Measurements from ENCODE around the gene ODF2.
"Not testable (repeated sequence)": the region's sequence is repeated elsewhere in the genome, so short reads cannot be mapped to it uniquely, and the experiment has no call there.

ODF2 gene

DNA sequence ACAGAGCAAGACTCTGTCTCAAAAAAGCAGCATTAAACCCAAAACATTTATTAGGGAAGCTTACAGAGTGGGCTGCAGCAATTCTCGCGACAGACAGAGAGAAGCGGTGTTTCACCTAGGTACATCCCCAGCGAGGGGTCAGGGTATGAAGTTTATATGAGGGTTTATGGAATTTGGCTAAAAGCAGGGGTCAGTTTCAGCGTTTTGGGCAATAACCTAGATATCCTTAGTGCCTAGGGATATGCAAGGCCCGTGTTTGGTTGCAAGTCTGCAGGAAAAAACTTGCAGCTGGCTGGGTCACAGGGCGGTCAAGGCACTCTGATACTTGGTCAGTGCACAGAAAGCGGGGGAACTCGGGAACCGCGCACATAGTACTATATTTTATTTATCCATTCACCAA lies 48.1 kb downstream of the ODF2 start:
- no peak for TF ChIP-seq CTCF (IDR thresholded peaks at IDR 0.05; ENCODE audit: insufficient read depth, low read depth, low read length, missing control alignments)
- DNase-seq (ENCODE audit: low read depth): peak; percentile 8
- peak overlapping the region; percentile 87 for H3K4me3 ChIP-seq (ENCODE audit: low read length)

GRCh38 chr9:128504485-128505413 lies 48.9 kb downstream of the ODF2 start, which contains the start of gene GLE1:
Gene GLE1 (plus strand): TSS chr9:128504719. CDS start chr9:128504806, 87 bp downstream.
- peak within 1 kb of the TSS; percentile 87 for H3K4me3 ChIP-seq (ENCODE audit: low read length)
- peak; percentile 95 for DNase-seq (ENCODE audit: low read depth)
- no peak for TF ChIP-seq CTCF (IDR thresholded peaks at IDR 0.05; ENCODE audit: insufficient read depth, low read depth, low read length, missing control alignments)

DNA sequence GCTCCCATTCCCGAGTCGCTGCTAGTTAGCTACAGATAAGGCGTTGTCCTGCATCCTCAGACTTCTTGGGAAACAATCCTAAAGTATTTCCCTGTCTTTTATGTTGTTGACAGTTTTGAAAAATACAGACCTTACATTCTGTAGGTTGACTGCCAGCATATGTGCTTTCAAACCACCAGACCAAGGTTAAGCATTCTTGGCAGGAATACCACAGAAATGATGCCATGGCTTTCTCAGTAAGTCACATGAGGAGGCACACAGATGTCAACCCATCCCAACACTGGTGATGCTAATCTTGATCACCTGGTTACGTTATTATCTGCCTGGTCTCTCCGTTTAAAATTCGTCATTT lies 49.6 kb downstream of the ODF2 start:
- TF ChIP-seq CTCF (IDR thresholded peaks at IDR 0.05; ENCODE audit: insufficient read depth, low read depth, low read length, missing control alignments): no peak
- H3K4me3 ChIP-seq (ENCODE audit: low read length): peak overlapping the region; percentile 87
- DNase-seq (ENCODE audit: low read depth): no peak

DNA sequence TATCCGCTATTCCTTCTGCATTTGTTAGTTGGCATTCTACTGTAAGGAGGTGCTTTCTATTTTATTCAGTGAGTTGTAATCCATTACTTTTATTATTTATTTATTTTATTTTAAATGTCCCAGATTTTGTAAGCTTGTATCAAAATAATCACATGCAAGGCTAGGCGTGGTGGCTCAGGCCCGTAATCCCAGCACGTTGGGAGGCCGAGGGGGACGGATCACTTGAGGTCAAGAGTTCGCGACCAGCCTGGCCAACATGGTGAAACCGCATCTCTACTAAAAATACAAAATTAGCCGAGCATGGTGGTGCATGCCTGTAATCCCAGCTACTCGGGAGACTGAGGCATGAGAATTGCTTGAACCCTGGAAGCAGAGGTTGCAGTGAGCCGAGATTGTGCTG lies 50.1 kb downstream of the ODF2 start:
- DNase-seq (ENCODE audit: low read depth): not testable (repeated sequence)
- H3K4me3 ChIP-seq (ENCODE audit: low read length): peak overlapping the region; percentile 87

DNA sequence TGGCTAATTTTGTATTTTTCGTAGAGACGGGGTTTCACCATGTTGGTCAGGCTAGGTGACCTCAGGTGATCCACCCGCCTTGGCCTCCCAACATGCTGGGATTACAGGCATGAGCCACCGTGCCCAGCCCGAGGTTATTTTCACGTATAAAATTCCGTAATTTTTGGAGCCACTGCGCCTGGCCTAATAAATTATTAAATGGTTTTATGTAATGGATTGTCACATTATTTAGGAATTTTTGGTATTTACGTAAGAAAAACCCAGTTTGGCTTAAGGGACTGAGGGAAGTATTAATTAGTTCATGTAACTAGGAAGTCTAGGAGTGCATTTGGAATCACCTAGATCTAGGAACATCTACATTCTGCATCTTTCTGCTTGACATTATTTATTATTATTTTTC lies 57.0 kb downstream of the ODF2 start:
- no peak for DNase-seq (ENCODE audit: low read depth)
- H3K4me3 ChIP-seq (ENCODE audit: low read length): no peak overlapping the region
- no peak for TF ChIP-seq CTCF (IDR thresholded peaks at IDR 0.05; ENCODE audit: insufficient read depth, low read depth, low read length, missing control alignments)

GRCh38 chr9:128521956-128522355 lies 66.2 kb downstream of the ODF2 start:
- DNase-seq (ENCODE audit: low read depth): no peak
- no peak for TF ChIP-seq CTCF (IDR thresholded peaks at IDR 0.05; ENCODE audit: insufficient read depth, low read depth, low read length, missing control alignments)
- H3K4me3 ChIP-seq (ENCODE audit: low read length): no peak overlapping the region

DNA sequence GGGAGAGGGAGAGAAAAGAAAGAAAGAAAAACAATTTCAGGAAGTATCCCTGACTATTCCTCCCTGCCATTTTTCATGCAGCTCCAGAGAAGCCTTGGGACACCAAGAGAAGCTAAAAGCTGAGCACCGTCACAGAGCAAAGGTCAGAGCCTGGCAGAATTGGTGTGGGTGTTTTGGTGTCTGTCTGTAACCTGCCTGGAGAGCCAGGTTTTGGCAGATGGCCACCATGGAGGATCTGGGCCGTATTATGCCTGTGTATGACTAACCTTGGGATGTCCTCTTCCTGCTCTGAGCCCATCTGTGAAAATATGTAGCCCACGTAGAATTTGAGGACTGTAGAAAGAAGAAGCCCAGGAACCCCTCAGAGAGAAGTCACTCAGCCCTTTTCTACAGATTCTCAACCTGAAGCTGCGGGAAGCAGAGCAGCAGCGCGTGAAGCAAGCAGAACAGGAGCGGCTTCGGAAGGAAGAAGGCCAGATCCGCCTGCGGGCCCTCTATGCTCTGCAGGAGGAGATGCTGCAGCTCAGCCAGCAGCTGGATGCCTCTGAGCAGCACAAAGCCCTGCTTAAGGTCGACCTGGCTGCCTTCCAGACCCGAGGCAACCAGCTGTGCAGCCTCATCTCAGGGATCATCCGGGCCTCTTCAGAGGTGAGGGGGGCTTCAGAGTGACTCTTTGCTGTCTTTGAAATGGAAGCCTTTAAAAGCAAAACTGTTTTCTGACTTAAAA lies 67.6 kb downstream of the ODF2 start:
- TF ChIP-seq CTCF (IDR thresholded peaks at IDR 0.05; ENCODE audit: insufficient read depth, low read depth, low read length, missing control alignments): no peak
- H3K4me3 ChIP-seq (ENCODE audit: low read length): no peak overlapping the region
- no peak for DNase-seq (ENCODE audit: low read depth)
